GM18517 (cell line): ENCODE data around the gene ZNF716.
"Not testable (repeated sequence)": the region's sequence is repeated elsewhere in the genome, so short reads cannot be mapped to it uniquely, and the experiment has no call there.

Source experiments
- ATAC-seq: cut with Tn5 transposase; IDR thresholded peaks from one replicate; pipeline ENCODE4 v1.9.1; 2021; ENCODE audit warnings: mild to moderate bottlenecking, moderate library complexity; ENCODE audit not compliant: unreplicated experiment

The ZNF716 gene

GRCh38 chr7:57449904-57450303, at the start of gene ZNF716:
Gene ZNF716 (plus strand): TSS chr7:57450177. CDS start chr7:57450289, 112 bp downstream.
- no peak for ATAC-seq

GRCh38 chr7:57400531-57401155, 49.3 kb upstream of the ZNF716 start:
- ATAC-seq: no peak

- ATAC-seq: not testable (repeated sequence)
Measured at GRCh38 chr7:57403051-57403450, 46.9 kb upstream of the ZNF716 start.

- no peak for ATAC-seq
Measured at GRCh38 chr7:57403601-57404342, 46.2 kb upstream of the ZNF716 start.

- ATAC-seq: no peak
Measured at GRCh38 chr7:57404343-57404966, 45.5 kb upstream of the ZNF716 start.

GRCh38 chr7:57404967-57405421, 45.0 kb upstream of the ZNF716 start:
- ATAC-seq: no peak

- no peak for ATAC-seq
Measured at GRCh38 chr7:57407125-57407524, 42.9 kb upstream of the ZNF716 start.

- no peak for ATAC-seq
Measured at GRCh38 chr7:57412168-57412567, 37.8 kb upstream of the ZNF716 start.

GRCh38 chr7:57412618-57413017, 37.4 kb upstream of the ZNF716 start:
- no peak for ATAC-seq

GRCh38 chr7:57413529-57414398, 36.2 kb upstream of the ZNF716 start:
- ATAC-seq: no peak

- ATAC-seq: no peak
Measured at GRCh38 chr7:57414415-57414814, 35.6 kb upstream of the ZNF716 start.

GRCh38 chr7:57414852-57415251, 35.1 kb upstream of the ZNF716 start:
- ATAC-seq: no peak

GRCh38 chr7:57415326-57415725, 34.7 kb upstream of the ZNF716 start:
- no peak for ATAC-seq

- no peak for ATAC-seq
Measured at GRCh38 chr7:57415730-57416129, 34.2 kb upstream of the ZNF716 start.

- no peak for ATAC-seq
Measured at GRCh38 chr7:57416601-57417358, 33.2 kb upstream of the ZNF716 start.

- ATAC-seq: no peak
Measured at GRCh38 chr7:57417736-57418135, 32.2 kb upstream of the ZNF716 start.

- no peak for ATAC-seq
Measured at GRCh38 chr7:57423768-57424167, 26.2 kb upstream of the ZNF716 start.

GRCh38 chr7:57424515-57425238, 25.3 kb upstream of the ZNF716 start:
- no peak for ATAC-seq

GRCh38 chr7:57425239-57425944, 24.6 kb upstream of the ZNF716 start:
- no peak for ATAC-seq
